Peyer's patch (tissue), 4 donors: ENCODE data around the gene FUBP3.

Experiments used
- CTCF ChIP-seq, 6 experiments: fragments of 450-650 bp in 4 of 6; fragments of 200-600 bp in 2 of 6; sonication (generic) in 1 of 6; IDR thresholded peaks; one replicate each; pipeline ENCODE4 v1.5.1; 2017 to 2019; ENCODE audit warnings: antibody characterized with exemption in 6 of 6, mild to moderate bottlenecking in 3 of 6, moderate library complexity in 1 of 6
- POLR2A ChIP-seq, 2 donors: fragments of 450-650 bp; IDR thresholded peaks; one replicate each; pipeline ENCODE4 v1.5.1; 2017; ENCODE audit warnings: antibody characterized with exemption in 2 of 2, mild to moderate bottlenecking in 2 of 2, moderate library complexity in 2 of 2

- no peak for TF ChIP-seq CTCF (IDR thresholded peaks at IDR 0.05)
- no peak for TF ChIP-seq POLR2A (IDR thresholded peaks at IDR 0.05)
These were observed 44.1 kb downstream of the FUBP3 start for GRCh38 chr9:130623466-130623865.
